COLO829 (cell line): ENCODE data around the gene PLEKHA6.
"Not testable (repeated sequence)": the region's sequence is repeated elsewhere in the genome, so short reads cannot be mapped to it uniquely, and the experiment has no call there.

Experiments used
- DNase-seq: peaks from one replicate; pipeline ENCODE4 v3.0.0; 2012; ENCODE audit warnings: low spot score

Gene PLEKHA6

DNA sequence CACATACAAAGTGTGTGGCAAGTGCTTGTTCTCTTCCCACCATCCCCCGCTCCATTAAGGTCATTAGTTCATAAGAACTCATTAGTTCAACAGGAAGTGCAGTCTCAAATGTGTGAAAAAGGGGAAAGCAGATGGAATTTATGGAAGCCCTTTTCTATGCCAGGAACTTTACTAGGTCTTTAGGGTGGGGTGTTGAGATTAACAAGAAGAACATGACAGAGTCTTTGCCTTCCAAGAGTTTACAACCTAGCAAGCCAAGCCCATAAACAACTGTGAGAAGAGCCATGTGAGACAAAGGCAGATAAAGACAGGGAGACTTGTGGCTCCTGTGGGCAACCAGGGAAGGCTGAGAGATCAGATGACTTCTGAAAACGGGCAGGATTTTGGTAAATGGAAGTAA is 21.4 kb downstream of the PLEKHA6 start:
- DNase-seq = no peak

DNA sequence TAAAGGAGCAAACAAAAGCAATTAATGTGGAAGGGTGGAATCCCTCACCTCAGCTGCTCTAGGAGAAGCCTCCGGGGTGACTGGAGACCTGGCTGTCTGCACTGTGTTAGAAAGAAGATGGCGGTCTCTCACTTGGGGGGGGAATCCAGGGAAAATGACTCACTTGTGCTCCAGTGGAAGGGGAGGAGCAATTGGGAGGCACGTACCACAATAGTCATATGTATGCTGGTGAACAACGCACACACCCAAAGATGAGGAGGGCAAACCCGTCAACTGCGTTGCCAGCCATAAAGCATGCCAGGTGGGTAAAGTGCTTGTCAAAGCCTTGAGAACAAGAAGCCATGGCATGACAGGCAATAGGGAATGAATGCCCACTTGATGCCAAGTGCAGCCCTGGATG is 22.1 kb downstream of the PLEKHA6 start:
- no peak for DNase-seq

DNA sequence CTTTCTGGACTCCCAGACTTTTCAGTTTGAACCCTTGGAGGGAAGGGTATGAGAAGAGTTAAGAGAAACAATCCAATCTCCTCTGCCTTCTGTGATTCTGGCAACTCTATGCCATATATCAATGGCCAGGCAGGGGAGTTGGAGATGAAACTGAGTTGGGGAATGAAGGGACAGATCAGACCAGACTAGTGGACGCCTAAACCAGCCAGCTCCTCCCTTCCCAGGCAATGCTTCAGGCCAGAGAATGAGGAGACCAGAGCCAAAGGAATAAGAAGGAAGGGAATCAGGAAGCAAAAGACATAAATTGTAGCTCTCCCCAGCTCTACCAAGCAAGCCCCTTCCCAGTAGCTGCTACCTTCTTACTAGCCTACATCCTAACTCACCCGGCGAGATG is 22.7 kb downstream of the PLEKHA6 start:
- DNase-seq = no peak

DNA sequence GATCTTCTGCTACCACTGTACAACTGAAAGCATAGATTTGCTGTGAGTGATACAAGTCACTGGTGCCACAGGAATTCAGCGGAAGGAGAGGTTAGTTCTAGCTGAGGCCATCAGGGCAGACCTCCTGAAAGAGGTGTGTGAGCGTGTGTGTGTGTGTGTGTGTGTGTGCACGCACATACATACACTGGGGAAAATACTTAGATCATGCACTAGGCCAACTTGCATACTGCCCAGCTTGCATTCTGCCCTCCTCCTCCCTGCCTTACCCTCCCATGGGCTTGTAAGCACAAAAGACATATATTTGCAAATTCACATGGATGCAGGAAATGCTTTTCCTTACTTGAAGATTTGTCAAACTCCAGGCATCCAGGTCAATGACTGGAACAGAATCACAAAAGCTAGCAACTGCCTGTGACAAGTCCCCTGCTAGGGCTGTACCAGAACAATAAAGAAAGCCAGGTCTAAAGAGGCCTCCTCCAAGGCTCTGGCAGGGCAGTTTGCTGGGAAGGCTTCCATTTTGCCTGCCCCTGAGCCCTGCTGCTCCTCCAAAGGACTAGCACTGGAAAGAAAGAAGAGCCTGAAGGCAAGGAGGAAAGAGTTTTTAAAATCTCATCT is 23.2 kb downstream of the PLEKHA6 start:
- no peak for DNase-seq

DNA sequence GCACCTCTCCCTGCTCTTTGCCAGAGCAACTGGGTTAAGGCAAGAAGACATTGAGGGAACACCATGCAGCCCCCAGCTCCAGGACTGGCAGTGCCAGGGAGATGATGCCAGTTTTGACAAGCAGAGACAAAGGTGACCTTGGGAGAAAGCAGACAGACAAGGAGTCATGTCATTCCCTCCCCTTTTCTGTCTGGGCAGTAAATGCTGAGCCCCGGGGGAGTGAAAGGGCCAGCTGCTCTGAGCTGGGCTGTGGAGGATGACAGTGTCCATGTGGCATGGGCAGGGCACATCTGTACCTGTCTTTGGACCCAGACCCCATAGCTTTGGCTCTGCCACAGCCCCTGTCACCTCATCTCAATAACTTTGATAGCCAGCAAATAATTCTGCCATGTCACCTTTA is 24.2 kb downstream of the PLEKHA6 start:
- no peak for DNase-seq

DNA sequence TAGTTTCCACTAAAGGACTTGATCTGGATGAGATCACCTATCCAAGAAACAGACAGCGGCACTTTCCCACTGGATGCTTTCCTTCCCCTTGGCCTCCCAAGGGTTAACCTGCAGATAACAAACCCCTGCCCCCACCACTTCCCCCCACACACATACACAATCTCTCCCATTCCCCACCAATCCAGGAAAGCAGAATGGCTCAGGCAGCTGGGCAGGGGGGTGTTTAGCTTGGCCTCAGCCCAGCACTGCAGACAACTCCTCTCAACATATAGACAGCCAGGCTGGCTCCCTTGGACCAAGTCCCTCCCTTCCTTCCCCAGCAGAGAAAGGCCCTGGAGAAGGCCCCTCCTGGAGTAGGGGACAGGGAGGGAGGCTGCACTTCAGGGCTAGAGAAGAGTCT is 24.6 kb downstream of the PLEKHA6 start:
- no peak for DNase-seq

DNA sequence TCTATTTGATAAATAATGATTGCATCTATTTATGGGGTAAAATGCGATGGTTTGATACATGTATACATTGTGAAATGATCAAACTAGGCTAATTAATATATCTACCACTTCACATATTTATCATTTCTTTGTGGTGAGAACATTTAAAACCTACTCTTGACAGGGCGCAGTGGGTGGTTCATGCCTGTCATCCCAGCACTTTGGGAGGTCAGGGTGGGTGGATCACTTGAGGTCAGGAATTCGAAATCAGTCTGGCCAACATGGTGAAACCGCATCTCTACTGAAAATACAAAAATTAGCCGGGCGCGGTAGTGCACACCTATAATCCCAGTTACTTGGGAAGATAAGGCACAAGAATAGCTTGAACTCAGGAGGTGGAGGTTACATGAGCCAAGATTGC is 25.3 kb downstream of the PLEKHA6 start:
- no peak for DNase-seq

DNA sequence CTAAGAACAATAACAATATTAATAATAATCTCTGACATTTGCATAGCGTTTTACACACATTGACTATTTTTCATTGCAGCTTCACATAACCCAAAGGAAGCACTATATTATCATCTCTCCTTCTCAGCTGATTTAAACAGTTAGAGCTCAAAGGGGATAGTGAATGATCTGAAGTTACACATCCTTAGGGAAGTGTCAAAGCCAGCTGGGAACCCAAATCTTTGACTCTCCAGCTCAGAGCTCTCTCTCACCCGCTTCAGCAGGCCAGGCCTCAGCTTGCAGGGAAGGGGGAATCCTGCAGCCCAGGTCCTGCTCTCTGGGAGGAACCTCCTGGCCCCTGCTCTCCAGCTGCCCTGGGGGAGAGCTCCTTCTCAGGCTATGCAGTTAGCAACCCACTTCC is 26.3 kb downstream of the PLEKHA6 start:
- DNase-seq = no peak

DNA sequence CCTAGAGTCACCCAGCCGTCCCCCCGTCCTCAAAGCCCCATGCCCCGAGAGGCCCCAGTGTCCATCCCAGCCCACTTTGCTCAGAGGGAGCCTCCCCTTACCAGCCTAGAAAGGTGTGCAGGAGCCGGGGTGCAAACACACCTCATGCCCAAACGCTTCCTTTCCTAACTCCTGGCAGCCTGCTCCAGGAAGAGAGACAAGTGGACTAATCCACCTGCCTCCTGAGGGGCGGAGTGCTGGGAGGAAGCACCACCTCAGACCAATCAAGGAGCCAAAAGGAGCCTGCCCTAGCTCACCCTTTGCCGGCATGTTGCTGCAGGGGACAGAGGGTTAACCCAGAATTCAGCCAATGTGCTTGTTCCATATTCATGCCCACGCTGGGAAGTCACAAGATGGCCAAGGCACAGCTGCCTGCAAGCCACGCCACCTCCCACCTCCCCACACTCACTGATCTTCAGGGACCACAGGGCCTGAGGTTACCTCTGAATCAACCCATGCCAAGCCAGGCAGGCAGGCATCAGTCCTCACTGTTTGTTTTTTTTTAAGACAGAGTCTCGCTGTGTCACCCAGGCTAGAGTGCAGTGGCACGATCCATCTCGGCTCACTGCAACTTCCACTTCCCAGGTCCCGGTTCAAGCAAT is 27.8 kb downstream of the PLEKHA6 start:
- DNase-seq = no peak

DNA sequence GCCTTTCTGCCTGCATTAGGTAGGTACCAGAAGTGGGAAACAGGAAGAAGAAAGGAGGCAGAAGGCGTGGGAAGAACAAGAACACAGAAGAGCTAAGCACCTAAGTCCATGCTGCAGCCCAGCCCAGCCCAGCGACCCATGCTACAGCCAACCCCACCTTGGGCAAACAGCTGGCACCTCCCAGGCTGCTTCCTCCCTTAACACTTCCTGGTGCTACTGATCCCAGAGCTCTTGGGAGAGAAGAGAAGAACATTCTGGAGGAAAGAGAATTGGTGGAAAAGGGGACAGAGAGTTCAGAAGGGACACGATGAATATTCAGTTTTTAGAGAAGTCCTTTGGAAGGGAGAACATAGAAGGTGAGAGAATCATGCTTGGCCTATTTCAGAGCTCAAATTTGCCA is 28.5 kb downstream of the PLEKHA6 start:
- DNase-seq = no peak

DNA sequence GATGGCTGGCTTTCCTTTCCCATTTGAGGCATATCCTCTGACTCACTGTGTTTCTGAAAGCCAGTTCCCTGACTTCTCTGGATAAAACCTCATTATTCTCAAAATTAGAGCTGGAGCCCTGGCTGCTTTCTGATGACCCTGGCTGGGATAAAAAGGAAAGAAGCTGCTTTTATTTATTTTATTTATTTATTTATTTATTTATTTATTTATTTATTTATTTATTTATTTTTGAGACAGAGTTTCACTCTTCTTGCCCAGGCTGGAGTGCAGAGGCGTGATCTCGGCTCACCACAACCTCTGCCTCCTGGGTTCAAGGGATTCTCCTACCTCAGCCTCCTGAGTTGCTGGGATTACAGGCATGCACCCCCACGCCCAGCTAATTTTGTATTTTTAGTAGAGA is 31.9 kb downstream of the PLEKHA6 start:
- DNase-seq = not testable (repeated sequence)

DNA sequence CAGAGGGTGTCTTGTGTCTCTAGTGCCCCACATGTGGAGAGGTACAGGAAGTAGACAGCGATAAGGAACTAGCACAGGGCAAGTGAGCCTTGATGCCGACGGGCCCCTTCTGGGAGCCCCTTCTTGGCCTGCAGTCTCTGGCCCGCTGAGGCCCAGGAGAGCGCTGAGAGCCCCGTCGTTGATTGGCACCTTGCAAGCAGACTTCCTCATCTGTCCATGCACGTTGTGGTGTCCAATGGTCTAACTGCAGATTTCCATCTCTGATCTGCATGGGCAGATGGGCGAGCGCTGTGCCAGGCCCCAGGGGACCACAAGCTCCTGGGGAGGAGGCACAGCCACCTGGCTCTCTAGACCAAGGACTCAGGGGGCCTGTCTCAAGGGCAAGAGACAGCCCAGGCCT is 32.4 kb downstream of the PLEKHA6 start:
- no peak for DNase-seq

DNA sequence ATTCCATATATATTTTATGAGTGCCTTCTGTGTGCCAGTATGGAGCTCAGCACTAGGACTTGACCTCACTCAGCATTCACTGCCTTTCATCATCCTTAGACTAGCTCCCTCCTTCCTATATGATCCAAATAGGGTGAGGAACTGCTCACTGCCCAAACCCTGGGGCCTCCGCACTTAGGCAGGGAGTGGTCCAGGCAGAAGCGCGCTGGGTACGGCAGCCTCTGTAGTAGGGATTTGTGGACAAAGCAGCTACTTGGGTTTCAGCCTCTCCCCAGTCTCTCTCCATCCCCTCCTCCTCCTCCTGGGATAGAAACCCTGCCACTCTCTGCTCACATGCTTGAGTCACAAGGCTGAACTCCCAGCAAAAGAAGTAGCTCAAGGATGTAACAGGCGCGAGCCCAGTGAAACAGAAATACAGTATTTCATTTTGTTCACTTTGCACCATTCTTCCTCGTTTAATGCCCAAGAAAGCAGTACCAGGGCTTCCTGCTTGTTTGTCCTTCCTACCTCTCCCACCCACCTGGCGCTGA is 32.9 kb downstream of the PLEKHA6 start:
- DNase-seq = no peak

DNA sequence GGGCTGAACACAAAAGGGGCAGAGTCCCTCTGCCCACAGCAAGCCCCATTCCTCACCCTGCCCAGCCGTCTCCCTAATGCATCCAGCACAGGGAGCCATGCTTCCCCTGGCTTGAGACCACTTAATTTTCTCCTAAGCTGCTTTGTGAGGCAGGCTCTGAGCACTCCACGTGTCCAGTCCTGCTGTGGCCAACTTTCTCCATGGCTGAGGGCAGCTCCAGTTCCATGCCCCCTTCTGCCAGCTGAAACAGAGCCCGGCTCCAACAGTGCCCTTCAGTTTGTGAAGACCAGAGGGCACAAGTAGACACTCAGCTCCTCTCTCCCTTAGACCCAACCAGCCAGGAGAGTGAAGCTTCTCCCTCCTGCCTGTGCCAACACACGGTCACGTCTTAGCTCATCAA is 33.8 kb downstream of the PLEKHA6 start:
- no peak for DNase-seq

DNA sequence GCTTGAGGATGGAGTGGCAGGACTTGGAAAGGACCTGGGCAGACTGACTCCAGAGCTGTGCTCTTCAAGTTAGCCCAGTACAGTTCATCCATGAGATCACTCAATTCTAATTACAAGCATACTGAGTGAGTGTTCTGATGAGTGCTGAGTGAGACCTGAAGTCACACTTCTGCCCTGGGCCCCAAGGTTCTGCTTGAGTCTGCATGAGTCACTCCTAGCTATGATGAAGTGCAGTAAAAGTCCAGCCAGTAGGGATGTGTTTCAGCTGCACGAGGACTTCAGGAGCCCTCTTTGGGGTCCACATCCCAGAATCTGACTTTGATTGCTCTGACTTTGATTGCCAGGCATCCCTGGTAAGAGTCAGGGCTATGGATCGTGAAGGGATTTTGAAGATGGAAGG is 35.8 kb downstream of the PLEKHA6 start:
- DNase-seq = no peak

DNA sequence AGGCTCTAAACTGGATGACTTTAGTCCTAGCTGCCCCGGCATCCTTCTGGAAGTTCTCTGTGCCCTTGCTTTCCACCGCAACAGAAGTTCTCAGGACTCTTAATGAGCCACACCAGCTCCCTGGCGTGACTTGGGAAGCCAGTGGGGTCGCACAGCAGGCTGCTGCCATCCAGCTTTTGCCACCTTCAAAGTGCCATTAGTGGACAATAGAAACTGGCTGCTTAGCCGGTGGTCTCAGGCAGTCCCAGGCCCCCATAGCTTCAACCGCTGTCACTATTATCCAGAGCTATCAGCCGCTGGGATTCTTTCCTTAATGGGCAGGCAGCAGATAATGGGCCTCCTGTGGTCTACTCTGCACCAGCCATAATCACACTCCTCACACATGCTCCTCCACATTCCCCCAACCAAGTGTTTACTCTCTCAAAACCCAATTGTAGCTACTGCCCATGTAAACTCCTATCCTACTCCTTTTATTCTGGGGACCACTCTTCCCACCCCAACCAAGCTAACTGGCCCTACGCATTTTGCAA is 37.3 kb downstream of the PLEKHA6 start:
- DNase-seq = no peak

DNA sequence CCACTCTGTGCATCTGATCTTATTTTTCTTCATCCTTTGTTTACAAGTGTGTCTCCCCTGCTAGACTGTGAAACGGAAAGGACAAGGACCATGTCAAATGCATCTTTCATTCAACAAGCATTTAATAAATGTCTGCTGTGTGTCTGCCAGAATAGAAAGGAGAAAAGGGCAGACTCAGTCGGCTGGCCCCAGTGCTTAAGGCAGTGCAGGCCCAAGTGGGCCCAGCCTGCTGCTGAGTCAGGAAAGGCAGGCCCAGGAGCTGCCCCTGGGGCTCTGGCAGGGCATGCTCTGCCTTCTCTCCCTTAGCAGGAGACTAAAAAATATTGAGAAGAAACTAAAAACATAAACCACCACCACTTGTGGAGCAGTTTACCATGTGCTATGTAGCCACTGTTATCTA is 38.1 kb downstream of the PLEKHA6 start:
- no peak for DNase-seq

DNA sequence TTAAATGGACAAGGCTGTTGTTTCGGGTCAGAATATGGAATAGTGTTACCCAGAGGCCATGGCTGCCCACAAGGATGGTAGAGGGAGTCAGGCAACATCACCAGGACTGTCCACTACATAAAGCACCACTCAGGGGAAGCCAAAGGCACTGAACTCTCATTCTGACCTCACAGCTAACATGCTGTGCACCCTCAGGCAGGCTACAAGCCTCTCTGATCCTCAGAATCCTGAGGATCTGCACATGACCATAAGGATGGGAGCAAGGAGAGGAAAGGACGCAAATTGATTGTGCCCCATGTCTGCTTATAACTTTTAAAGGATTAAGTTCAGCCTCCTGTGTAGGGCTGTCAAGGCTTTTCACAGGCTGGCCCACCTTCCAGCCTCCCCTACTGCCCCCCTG is 38.7 kb downstream of the PLEKHA6 start:
- no peak for DNase-seq

DNA sequence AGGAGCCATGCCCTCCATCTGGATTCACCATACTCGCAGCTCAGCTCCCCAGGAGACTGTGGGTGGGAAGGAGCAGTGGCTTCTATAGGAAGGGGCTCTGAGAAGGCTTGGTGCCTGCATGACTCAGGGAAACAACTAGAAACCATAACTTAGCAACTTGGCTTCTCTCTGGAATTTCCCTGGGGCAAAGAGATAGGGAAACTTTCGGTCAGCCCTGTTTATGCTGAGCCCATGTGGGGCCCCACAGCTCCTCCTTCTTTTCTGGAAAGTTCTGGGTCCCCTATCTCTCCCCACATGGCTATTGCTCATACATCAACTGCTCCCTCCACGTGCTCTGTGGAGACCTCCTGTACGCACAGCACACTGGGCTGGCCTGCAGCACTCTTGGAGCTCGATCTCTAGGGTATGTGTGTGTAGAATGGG is 39.3 kb downstream of the PLEKHA6 start:
- DNase-seq = no peak

DNA sequence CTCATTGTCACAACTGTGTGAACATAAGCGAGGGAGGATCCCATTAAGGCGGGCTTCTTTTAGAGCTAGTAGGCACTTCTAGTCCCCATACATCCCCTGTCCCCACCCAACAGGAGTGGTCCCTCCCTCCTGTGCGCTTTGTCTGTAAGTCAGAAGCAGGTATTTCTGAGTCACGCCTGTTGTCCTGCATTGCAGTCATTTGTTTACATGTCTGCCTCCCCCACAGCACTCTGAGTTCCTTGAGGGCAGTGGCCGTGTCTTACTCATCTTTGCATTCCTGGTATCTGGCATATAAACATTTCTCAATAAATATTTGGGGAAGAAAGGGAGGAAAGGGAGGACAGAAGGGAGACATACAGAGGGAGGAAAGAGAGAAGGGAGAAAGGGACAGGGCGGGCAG is 40.3 kb downstream of the PLEKHA6 start:
- no peak for DNase-seq

DNA sequence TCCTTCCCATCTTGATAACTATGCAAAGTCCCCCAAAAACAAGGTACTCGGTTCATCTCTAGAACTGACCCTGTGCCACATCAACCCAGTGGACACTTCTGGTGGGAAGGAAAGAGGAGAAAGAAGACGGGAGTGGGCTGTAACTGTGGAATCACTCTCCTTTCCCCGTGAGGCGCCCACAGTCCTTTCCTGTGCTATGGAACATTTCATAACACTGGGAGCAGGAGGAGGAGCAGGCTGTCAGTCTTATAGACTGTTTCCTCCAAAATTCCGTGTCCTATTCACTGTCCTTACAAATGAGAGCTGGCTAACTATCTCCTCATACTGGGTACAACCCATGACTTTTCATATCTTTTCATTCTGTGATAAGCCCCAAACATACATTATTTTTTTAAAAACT is 40.7 kb downstream of the PLEKHA6 start:
- DNase-seq = no peak

DNA sequence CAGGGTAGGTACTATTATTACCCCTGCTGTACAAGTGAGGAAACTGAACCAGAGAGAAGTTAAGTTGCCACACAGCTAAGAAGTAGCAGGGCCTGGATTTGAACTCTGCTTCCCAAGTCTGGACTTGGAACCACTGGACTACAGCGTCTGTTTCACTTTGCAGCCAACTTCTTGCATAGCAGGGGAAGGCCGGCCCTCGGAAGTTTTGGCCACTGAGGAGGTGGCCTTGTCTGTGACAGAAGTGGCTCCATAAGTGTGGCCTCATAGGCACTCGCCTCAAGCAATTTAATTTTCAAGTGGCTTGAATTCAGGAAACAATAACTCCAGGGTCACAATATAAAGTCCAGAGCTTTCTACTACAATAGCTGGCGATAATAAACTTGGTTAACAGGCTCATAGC is 41.4 kb downstream of the PLEKHA6 start:
- no peak for DNase-seq

DNA sequence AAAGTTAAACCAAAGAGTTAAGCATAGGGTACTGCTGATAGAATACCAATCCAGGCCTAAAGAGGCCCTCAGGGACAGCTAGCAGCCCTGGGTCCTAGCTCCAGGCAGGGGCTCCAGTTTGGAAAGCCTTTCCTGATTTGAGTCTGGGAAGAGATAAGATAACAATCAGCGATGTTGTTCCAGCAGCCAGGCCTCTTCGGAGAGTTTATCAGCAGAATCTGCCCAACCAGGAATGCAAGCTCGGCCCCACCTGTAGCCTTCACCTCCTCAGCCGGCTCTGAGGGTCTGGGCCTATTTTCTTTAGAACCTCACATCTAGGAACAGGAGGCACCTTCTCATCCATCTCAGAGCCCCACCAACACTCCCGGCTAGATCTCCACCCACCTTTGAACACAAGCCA is 42.6 kb downstream of the PLEKHA6 start:
- DNase-seq = no peak

DNA sequence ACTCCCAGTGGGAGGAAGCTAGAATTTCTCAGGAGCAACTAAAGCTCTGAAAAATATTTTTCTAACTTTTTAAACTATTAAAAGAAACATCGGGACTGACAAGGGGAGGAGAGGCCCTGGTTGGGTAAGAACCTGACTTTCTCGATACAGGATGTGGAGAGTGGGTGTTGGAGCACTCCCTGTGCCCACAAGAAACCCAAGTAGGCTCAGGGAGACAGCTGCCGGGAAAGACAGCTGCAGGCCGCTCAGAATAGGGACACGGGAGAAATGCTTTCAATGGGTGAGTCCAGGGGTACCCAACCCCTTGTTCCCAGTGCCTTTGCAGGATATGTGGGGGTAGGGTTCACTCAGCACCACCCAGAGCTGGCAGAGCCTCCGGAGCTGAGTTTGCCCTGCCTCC is 43.6 kb downstream of the PLEKHA6 start:
- DNase-seq = no peak
